ENCODE results near the gene LILRA2.

GRCh38 chr19:54609356-54609791 is 35.8 kb downstream of the LILRA2 start:
- TF ChIP-seq POLR2AphosphoS5 (IDR thresholded peaks at IDR 0.05; ENCODE audit: low read depth, low read length) (no peak), SIN3A (IDR thresholded peaks at IDR 0.05; ENCODE audit: borderline replicate concordance, insufficient read depth, low read length) (no peak), TAF1 (IDR thresholded peaks at IDR 0.05; ENCODE audit: borderline replicate concordance, insufficient read depth, low read length) (no peak), FOXP2 (optimal IDR thresholded peaks at IDR 0.05; ENCODE audit: borderline replicate concordance, extremely low read depth, extremely low read length, insufficient read depth) (no peak)
- TF ChIP-seq, protein P1, sequence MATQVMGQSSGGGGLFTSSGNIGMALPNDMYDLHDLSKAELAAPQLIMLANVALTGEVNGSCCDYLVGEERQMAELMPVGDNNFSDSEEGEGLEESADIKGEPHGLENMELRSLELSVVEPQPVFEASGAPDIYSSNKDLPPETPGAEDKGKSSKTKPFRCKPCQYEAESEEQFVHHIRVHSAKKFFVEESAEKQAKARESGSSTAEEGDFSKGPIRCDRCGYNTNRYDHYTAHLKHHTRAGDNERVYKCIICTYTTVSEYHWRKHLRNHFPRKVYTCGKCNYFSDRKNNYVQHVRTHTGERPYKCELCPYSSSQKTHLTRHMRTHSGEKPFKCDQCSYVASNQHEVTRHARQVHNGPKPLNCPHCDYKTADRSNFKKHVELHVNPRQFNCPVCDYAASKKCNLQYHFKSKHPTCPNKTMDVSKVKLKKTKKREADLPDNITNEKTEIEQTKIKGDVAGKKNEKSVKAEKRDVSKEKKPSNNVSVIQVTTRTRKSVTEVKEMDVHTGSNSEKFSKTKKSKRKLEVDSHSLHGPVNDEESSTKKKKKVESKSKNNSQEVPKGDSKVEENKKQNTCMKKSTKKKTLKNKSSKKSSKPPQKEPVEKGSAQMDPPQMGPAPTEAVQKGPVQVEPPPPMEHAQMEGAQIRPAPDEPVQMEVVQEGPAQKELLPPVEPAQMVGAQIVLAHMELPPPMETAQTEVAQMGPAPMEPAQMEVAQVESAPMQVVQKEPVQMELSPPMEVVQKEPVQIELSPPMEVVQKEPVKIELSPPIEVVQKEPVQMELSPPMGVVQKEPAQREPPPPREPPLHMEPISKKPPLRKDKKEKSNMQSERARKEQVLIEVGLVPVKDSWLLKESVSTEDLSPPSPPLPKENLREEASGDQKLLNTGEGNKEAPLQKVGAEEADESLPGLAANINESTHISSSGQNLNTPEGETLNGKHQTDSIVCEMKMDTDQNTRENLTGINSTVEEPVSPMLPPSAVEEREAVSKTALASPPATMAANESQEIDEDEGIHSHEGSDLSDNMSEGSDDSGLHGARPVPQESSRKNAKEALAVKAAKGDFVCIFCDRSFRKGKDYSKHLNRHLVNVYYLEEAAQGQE (IDR thresholded peaks at IDR 0.05; ENCODE audit: insufficient read depth in 1 of 2, low read depth in 2 of 2, low read length in 2 of 2), result no peak
